T-cell (primary cell): Measurements from ENCODE around the gene CDK2AP2. TPM values are rescaled to one million over a fixed set of nuclear protein-coding genes. Genes with fewer than 3 reads are reported as not detected.

Experiments used
- ATAC-seq, 4 experiments: fragments of 200-7000 bp in 3 of 4; fragments of 150-1000 bp in 1 of 4; cut with Tn5 transposase; replicated peaks in 1 of 4; 1 replicate in 3 of 4; 2 replicates in 1 of 4; pipeline ENCODE4 v1.10.0; 2021; ENCODE audit warnings: moderate library complexity in 3 of 4, mild to moderate bottlenecking in 2 of 4, moderate number of reproducible peaks in 1 of 4
- CTCF ChIA-PET, 2 donors: fragments of 300-600 bp; sonication (Branson Sonifier 250); formaldehyde crosslinking; loops; one replicate each; lab custom pipeline; 2022; ENCODE audit warnings: antibody characterized with exemption in 2 of 2; lab: Charles Lee
- POLR2A ChIA-PET, 2 donors: fragments of 300-600 bp; sonication (Branson Sonifier 250); formaldehyde crosslinking; loops; one replicate each; lab custom pipeline; 2022; ENCODE audit warnings: antibody characterized with exemption in 2 of 2; lab: Charles Lee
- DNase-seq, 35 experiments: peaks; one replicate each; pipeline versions ENCODE4 v3.0.0 to v3.0.0-alpha.2; 2013 to 2023
- H3K27ac ChIP-seq: one replicate; pipeline ENCODE4 v1.5.1; 2013; ENCODE audit warnings: low read length
- H3K27me3 ChIP-seq, 2 experiments: replicated peaks in 1 of 2; 1 replicate in 1 of 2; 2 replicates in 1 of 2; pipeline versions ENCODE4 v1.6.1 to v1.7.0; 2013; ENCODE audit warnings: low read length in 1 of 2, mixed read lengths in 1 of 2; ENCODE audit not compliant: control insufficient read depth in 2 of 2, insufficient read depth in 2 of 2; ENCODE audit errors: extremely low read depth in 1 of 2
- H3K36me3 ChIP-seq, 2 donors: 1 replicate in 1 of 2; 2 replicates in 1 of 2; pipeline versions ENCODE4 v1.6.1 to v1.7.0; 2013; ENCODE audit warnings: low read length in 1 of 2; ENCODE audit not compliant: control insufficient read depth in 2 of 2, insufficient read depth in 1 of 2; ENCODE audit errors: extremely low read depth in 1 of 2
- H3K4me1 ChIP-seq, 2 experiments: 1 replicate in 1 of 2; 2 replicates in 1 of 2; pipeline versions ENCODE4 v1.6.1 to v1.7.0; 2013; ENCODE audit warnings: low read length in 2 of 2, mixed read lengths in 1 of 2; ENCODE audit not compliant: insufficient read depth in 2 of 2, control insufficient read depth in 1 of 2; ENCODE audit errors: extremely low read depth in 1 of 2
- H3K4me3 ChIP-seq, 2 donors: 1 replicate in 1 of 2; 2 replicates in 1 of 2; pipeline versions ENCODE4 v1.5.1 to v1.7.0; 2013; ENCODE audit warnings: mild to moderate bottlenecking in 2 of 2, low read length in 1 of 2, moderate library complexity in 1 of 2; ENCODE audit not compliant: control insufficient read depth in 1 of 2; ENCODE audit errors: extremely low read depth in 1 of 2
- H3K9me3 ChIP-seq: 2 replicates; pipeline ENCODE4 v1.7.0; 2013
- H3K27ac Mint-ChIP-seq, 2 donors: one replicate each; pipeline ENCODE4 v1.8.0; 2020 to 2021; ENCODE audit warnings: mild to moderate bottlenecking in 2 of 2, mixed read lengths in 2 of 2
- H3K27me3 Mint-ChIP-seq, 2 donors: one replicate each; pipeline ENCODE4 v1.8.0; 2021 to 2022; ENCODE audit warnings: mixed read lengths in 2 of 2
- H3K36me3 Mint-ChIP-seq: one replicate; pipeline ENCODE4 v1.8.0; 2021; ENCODE audit warnings: mixed read lengths
- H3K4me1 Mint-ChIP-seq, 3 donors: one replicate each; pipeline ENCODE4 v1.8.0; 2020 to 2022; ENCODE audit warnings: mixed read lengths in 3 of 3, mild to moderate bottlenecking in 1 of 3
- H3K4me3 Mint-ChIP-seq, 3 donors: one replicate each; pipeline ENCODE4 v1.8.0; 2020 to 2022; ENCODE audit warnings: mild to moderate bottlenecking in 3 of 3, mixed read lengths in 3 of 3, moderate library complexity in 3 of 3
- H3K9me3 Mint-ChIP-seq, 3 donors: one replicate each; pipeline ENCODE4 v1.8.0; 2020 to 2022; ENCODE audit warnings: mixed read lengths in 3 of 3
- WGBS: methylation state at CpG from one replicate; pipeline ENCODE4 v1.1.5; 2013; ENCODE audit warnings: missing lambda C conversion rate; ENCODE audit not compliant: insufficient coverage; 5-methylcytosine and 5-hydroxymethylcytosine counted together
- total RNA-seq, 35 experiments: library from RNA in 6 of 35; stranded (reverse) in 6 of 35; fragments of 120-200 nt in 1 of 35; gene quantifications; one replicate each; pipeline versions ENCODE4 v1.2.1 to v1.2.4 and lab custom pipeline; 2013 to 2026

CDK2AP2 gene
- total RNA-seq, 5 donors from 2014 or later (not counting 1 experiment from before 2014, with no cell fraction given) = 31.0 to 90.8 (median 79.9) TPM

DNA sequence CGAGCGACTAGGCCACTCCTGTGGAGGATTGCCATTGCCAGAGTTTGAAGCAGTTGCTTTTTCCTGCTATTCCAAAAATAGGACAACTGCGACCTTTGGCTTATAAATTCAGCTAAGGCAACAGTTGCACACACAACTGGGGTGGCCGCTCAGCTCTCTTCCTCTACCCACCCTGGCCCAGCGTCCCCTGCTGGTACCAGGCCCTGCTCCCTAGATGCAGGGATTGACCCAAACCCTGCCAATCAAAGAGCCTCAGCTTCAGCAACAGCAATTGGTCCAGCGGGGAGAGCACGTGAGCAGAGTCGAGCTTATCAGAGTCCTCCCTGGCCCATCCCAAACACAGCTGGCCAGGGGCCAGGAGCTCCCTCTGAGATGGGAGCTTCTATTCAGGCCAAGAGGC is 37.3 kb upstream of the CDK2AP2 start:
- CTCF ChIA-PET = no interaction called here
- no peak overlapping the region for H3K27ac Mint-ChIP-seq
- 85% methylated on average over 5 of the region's 8 CpGs for WGBS

DNA sequence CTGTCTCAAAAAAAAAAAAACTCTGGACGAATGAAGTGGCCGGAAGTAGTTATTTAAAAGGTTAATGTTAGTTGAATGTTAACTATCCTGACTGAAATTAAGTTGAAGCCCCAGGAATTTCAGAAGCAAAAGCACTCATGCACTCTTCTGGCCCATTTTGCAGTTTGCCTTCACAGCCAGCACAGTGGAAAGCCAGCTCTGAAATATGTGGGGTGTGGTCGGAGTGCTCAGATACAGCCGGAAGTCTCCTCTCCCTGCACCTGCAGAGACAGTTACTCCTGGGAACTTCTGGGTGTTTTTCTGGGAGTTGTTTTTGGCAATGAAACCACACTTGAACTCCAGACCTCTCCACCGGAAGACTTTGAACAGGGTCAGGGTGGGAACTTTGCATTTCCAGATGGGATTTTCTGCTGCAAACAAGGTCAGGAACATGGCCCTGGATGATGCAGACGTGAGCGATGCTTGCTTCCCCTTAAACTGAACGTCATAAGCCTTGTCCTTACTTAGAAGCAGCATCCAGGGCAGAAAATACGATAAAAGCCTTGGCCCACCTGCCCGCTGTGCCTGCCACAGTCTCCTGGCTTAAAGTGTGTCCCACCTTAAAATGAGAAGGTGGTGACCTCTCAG is 36.8 kb upstream of the CDK2AP2 start:
- H3K27ac Mint-ChIP-seq = no peak overlapping the region
- H3K36me3 Mint-ChIP-seq = no peaks in the 10 kb centered on the region
- H3K27me3 Mint-ChIP-seq = peaks cover 0 to 3% of the 10 kb centered on the region in 2 donors
- WGBS = 90% methylated on average over 6 of the region's 10 CpGs
- no peaks in the 10 kb centered on the region for H3K4me1 Mint-ChIP-seq
- Histone ChIP-seq H3K36me3 (no peaks in the 10 kb centered on the region), H3K4me3 (no peak overlapping the region), H3K27me3 (peaks cover 0 to 11% of the 10 kb centered on the region in 2 experiments), H3K9me3 (no peaks in the 10 kb centered on the region), H3K4me1 (no peaks in the 10 kb centered on the region), H3K27ac (no peak overlapping the region)
- ChIA-PET CTCF (no interaction called here), POLR2A (interaction anchor here in 1 of 2 donors (0.6 kb wide), 1 partner anchor 16 kb away, joined by 3 read pairs; no protein-coding TSS in a partner anchor)
- no peaks in the 10 kb centered on the region for H3K9me3 Mint-ChIP-seq
- ATAC-seq (no peak), DNase-seq (no peak)
- H3K4me3 Mint-ChIP-seq = no peak overlapping the region

More for the DNA sequence above, 37.3 kb upstream of the CDK2AP2 start:
- no peaks in the 10 kb centered on the region for H3K9me3 ChIP-seq
- no peaks in the 10 kb centered on the region for H3K36me3 Mint-ChIP-seq
- no peak overlapping the region for H3K4me3 ChIP-seq
- DNase-seq = no peak
- POLR2A ChIA-PET = interaction anchor here in 1 of 2 donors (0.6 kb wide), 1 partner anchor 15 kb away, joined by 3 read pairs; no protein-coding TSS in a partner anchor
- peaks cover 0 to 11% of the 10 kb centered on the region in 2 experiments for H3K27me3 ChIP-seq
- no peaks in the 10 kb centered on the region for H3K4me1 Mint-ChIP-seq
- ATAC-seq = no peak
- H3K4me1 ChIP-seq = no peaks in the 10 kb centered on the region
- peaks cover 0 to 3% of the 10 kb centered on the region in 2 donors for H3K27me3 Mint-ChIP-seq
- H3K36me3 ChIP-seq = no peaks in the 10 kb centered on the region
- no peaks in the 10 kb centered on the region for H3K9me3 Mint-ChIP-seq
- H3K4me3 Mint-ChIP-seq = no peak overlapping the region
- H3K27ac ChIP-seq = no peak overlapping the region

DNA sequence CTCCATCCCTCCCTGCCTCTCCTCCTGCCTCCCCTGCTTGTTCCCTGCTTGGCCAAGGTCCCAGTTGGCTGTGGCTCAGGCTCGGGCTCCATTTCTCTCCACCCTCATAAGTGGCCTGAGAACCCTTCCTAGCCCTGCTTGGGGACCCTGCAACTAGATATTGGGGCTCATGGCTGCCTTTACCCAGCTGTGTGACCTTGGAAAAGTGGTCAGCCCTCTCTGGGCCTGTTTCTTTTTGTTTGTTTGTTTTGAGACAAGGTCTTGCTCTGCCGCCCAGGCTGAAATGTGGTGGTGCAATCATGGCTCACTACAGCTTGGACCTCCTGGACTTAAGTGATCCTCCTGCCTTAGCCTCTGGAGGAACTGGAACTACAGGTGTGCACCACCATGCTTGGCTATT is 35.6 kb upstream of the CDK2AP2 start:
- no peak overlapping the region for H3K4me3 ChIP-seq
- peaks cover 0 to 3% of the 10 kb centered on the region in 2 donors for H3K27me3 Mint-ChIP-seq
- no peaks in the 10 kb centered on the region for H3K4me1 Mint-ChIP-seq
- no peaks in the 10 kb centered on the region for H3K36me3 Mint-ChIP-seq
- H3K9me3 Mint-ChIP-seq = no peaks in the 10 kb centered on the region
- no peak overlapping the region for H3K4me3 Mint-ChIP-seq
- H3K27ac ChIP-seq = no peak overlapping the region
- 66% methylated on average over 2 of the region's 2 CpGs for WGBS
- peaks cover 0 to 14% of the 10 kb centered on the region in 2 experiments for H3K27me3 ChIP-seq
- H3K9me3 ChIP-seq = no peaks in the 10 kb centered on the region
- ChIA-PET POLR2A (no interaction called here), CTCF (no interaction called here)
- no peak overlapping the region for H3K27ac Mint-ChIP-seq
- no peaks in the 10 kb centered on the region for H3K36me3 ChIP-seq
- DNase-seq (no peak), ATAC-seq (no peak)
- H3K4me1 ChIP-seq = no peaks in the 10 kb centered on the region

DNA sequence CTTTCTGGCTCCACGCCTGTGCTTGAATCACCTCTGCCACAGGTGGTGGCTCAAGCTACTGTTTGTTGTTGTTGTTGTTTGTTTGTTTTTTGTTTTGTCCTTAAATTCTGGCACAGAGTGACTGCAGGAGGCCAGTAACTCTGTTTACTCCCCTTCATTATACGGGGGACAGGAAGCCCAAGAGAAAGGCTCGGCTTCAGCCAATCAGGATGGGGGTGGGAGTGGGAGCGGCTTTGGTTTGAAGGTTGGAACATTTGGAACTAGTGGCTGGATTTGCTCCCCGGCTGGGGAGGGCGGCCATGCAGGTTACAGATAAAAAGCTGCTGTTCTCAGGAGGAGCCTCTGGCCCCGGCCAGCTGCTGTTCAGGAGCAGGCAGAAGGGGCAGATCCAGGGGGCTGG is 35.0 kb upstream of the CDK2AP2 start:
- H3K4me3 ChIP-seq = no peak overlapping the region
- no peaks in the 10 kb centered on the region for H3K4me1 Mint-ChIP-seq
- peaks cover 0 to 16% of the 10 kb centered on the region in 2 experiments for H3K27me3 ChIP-seq
- H3K9me3 ChIP-seq = no peaks in the 10 kb centered on the region
- ChIA-PET CTCF (no interaction called here), POLR2A (no interaction called here)
- H3K27ac ChIP-seq = no peak overlapping the region
- H3K27ac Mint-ChIP-seq = no peak overlapping the region
- DNase-seq (no peak), ATAC-seq (no peak)
- peaks cover 0 to 3% of the 10 kb centered on the region in 2 donors for H3K27me3 Mint-ChIP-seq
- no peaks in the 10 kb centered on the region for H3K36me3 ChIP-seq
- WGBS = 61% methylated on average over 3 of the region's 7 CpGs
- H3K4me1 ChIP-seq = no peaks in the 10 kb centered on the region
- no peaks in the 10 kb centered on the region for H3K9me3 Mint-ChIP-seq
- H3K36me3 Mint-ChIP-seq = no peaks in the 10 kb centered on the region
- no peak overlapping the region for H3K4me3 Mint-ChIP-seq

DNA sequence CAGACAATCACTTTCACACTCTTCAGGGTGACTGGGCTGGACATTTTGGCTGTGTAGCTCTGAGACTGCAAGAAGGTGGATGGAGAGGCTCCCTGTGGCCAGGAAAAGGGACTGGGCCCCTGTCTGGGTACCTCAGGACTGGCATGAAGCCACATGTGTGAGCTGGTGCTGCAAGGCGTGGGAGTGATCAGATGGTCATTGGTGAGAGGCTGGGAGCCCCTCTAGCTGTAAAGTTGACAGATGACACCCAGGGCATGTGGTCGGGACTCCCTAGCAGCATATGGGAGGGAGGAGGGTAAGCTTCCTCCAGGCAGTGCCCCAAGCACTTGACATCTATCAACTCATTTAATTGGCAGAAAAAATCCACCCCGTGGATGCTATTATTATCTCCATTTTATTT is 34.2 kb upstream of the CDK2AP2 start:
- no peaks in the 10 kb centered on the region for H3K36me3 Mint-ChIP-seq
- DNase-seq = no peak
- Histone ChIP-seq H3K9me3 (no peaks in the 10 kb centered on the region), H3K27ac (no peak overlapping the region), H3K36me3 (no peaks in the 10 kb centered on the region), H3K27me3 (peaks cover 0 to 16% of the 10 kb centered on the region in 2 experiments), H3K4me3 (no peak overlapping the region), H3K4me1 (no peaks in the 10 kb centered on the region)
- ChIA-PET POLR2A (no interaction called here), CTCF (no interaction called here)
- H3K4me1 Mint-ChIP-seq = no peaks in the 10 kb centered on the region
- no peak overlapping the region for H3K4me3 Mint-ChIP-seq
- ATAC-seq = no peak
- H3K27ac Mint-ChIP-seq = no peak overlapping the region
- no CpG with 5 or more reads among the region's 3 CpGs for WGBS
- H3K27me3 Mint-ChIP-seq = peaks cover 0 to 3% of the 10 kb centered on the region in 2 donors
- no peaks in the 10 kb centered on the region for H3K9me3 Mint-ChIP-seq

DNA sequence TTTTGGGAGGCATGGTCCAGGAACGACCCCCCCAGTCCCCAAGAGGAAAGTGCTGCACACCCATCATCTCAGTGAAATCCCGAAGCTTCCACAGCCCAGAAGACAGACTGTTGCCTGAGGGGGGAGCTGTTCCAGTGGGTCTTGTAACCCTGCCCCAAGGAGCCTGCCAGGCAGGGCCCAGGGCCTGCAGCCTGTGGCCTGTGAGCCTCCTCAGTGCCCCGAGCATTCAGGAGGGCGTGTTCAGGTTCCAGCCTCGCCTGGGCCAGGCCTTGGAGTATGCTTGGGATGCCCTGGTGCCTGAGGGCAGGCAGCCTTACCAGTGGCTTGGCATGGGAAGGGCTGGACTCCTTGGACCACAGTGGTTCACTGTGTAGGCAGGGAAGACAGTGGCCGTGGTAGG is 33.2 kb upstream of the CDK2AP2 start:
- Mint-ChIP-seq H3K4me3 (no peak overlapping the region), H3K27ac (no peak overlapping the region), H3K4me1 (no peaks in the 10 kb centered on the region), H3K27me3 (no peaks in the 10 kb centered on the region), H3K9me3 (no peaks in the 10 kb centered on the region), H3K36me3 (no peaks in the 10 kb centered on the region)
- Histone ChIP-seq H3K4me3 (no peak overlapping the region), H3K27ac (no peak overlapping the region), H3K9me3 (no peaks in the 10 kb centered on the region), H3K4me1 (no peaks in the 10 kb centered on the region), H3K36me3 (no peaks in the 10 kb centered on the region), H3K27me3 (peaks cover 0 to 16% of the 10 kb centered on the region in 2 experiments)
- WGBS = 81% methylated on average over 4 of the region's 6 CpGs
- DNase-seq (no peak), ATAC-seq (no peak)
- ChIA-PET CTCF (no interaction called here), POLR2A (no interaction called here)
